ENCODE data around the gene BCAR1. TPM values are rescaled to one million over a fixed set of nuclear protein-coding genes. Genes with fewer than 3 reads are reported as not detected.
A peak's percentile ranks its signal among the peaks of the same experiment; 100 is the strongest.
"Not testable (repeated sequence)": the region's sequence is repeated elsewhere in the genome, so short reads cannot be mapped to it uniquely, and the experiment has no call there.

BCAR1 gene
- total RNA-seq, 4 donors from 2014 or later, result 30.1 to 98.0 (median 38.0) TPM

DNA sequence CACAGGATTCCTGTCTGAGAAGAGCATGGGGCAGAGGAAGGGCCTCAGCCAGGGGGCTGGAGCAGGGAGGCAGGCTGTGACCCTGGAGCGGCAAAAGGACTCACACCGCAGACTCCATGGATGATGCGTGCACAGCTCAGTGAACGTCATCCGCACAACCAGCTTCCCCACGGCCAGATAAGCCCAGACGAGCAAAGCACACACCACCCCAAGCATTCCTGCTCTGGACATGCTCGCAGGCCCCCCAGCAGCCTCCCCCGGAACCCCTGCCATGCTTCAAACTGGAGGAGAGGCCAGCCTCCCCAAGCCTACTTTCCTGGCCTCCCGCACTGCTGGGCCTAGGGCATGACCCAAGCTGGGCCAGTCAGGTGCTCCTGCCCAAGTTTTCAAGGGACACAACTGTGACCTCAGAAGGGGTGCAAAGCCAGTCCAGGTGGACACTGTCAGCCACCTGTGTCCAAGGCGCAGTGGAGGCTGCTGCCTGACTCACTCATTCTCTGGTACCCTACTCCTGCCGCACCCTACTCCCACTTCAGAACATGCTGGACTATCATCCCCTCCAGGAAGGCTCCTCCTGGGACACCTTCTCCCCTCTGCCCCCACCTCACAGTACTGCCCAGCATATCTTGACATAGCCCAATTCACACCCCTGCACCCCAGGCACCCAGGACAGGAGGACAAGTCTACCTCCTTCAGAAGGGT is 4.8 kb downstream of the BCAR1 start:
- ATAC-seq (ENCODE audit: low FRiP score) (no peak), DNase-seq (ENCODE audit: low spot score) (no peak)
- TF ChIP-seq, protein P1, sequence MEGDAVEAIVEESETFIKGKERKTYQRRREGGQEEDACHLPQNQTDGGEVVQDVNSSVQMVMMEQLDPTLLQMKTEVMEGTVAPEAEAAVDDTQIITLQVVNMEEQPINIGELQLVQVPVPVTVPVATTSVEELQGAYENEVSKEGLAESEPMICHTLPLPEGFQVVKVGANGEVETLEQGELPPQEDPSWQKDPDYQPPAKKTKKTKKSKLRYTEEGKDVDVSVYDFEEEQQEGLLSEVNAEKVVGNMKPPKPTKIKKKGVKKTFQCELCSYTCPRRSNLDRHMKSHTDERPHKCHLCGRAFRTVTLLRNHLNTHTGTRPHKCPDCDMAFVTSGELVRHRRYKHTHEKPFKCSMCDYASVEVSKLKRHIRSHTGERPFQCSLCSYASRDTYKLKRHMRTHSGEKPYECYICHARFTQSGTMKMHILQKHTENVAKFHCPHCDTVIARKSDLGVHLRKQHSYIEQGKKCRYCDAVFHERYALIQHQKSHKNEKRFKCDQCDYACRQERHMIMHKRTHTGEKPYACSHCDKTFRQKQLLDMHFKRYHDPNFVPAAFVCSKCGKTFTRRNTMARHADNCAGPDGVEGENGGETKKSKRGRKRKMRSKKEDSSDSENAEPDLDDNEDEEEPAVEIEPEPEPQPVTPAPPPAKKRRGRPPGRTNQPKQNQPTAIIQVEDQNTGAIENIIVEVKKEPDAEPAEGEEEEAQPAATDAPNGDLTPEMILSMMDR (IDR thresholded peaks at IDR 0.05), result no peak

DNA sequence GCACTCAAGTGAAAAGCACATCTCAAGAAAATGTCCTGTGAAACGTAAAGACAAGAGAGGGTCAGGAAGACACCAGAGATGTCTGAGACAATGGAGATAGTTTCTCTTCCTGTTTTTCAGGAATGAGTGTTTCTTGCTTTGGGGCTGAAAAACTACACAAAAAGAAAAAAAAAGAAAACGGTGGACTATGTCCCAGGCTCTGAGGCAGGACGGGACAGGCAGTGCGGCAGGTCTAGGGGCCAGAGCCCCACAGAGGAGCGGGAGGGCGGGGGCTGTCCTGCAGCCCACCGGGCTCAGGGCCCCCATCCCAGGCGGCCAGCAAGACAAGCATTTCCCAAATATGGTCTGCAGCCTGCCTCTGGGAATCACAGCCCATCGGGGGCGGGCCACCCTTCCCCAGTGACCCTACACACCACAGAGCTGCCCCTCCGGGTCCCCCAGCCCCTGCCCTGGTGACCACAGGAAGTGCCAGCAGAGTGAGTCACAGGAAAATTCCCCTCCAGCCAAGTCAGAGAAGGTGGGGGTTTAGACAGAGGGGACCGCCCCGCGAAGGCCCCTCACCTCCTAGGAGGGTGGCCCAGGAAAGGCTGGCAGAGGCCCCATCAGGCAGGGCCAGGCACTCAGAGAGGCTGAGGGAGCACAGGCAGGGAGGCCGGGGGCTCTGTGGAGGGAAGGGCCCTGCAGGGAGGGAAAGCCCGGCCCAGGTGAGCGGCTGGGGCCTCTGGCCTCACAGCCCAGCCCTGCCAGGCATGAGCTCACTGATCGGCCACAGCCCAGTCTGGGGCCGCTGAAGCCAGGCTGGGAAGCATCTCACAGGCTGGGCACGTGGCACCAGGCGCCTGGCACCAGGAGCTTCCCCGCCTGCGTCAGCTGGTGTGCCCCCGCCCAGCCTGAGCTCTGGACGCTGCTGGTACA is 6.3 kb downstream of the BCAR1 start:
- ATAC-seq (ENCODE audit: low FRiP score) (peak; percentile 77), DNase-seq (ENCODE audit: low spot score) (no peak)
- TF ChIP-seq, protein P1 (IDR thresholded peaks at IDR 0.05), result no peak

DNA sequence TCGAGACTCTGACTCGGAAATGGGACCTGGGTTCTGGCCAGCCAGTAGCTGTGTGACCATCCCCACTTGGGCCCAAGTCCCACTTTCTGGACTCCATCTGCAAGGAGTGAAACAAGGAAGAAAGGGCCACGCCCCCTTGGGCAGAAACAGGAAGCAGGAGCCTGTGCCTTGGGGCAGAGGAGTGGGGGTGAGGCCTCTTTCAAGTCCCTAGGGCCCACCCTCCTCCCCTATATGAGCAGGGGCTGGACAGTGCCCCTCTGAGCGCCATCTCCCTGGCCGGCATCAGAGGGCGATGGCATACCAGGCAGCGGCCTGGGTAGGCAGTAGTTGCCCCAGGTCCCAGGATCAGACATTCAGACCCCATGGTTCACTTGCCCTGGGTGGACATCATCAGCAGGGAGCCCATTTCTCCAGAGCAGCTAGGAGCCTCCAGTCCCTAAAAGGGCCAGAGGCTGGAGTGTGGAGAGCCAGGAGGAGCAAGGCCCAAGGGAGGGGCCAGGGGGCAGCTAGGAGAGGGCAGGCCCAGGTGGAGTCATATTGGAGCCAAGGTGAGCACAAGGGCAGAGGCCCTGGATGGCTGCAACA is 7.1 kb downstream of the BCAR1 start:
- TF ChIP-seq, protein P1 (IDR thresholded peaks at IDR 0.05), result no peak
- no peak for DNase-seq (ENCODE audit: low spot score)
- no peak for ATAC-seq (ENCODE audit: low FRiP score)

- ATAC-seq (ENCODE audit: low FRiP score) (no peak), DNase-seq (ENCODE audit: low spot score) (no peak)
- TF ChIP-seq, protein P1 (IDR thresholded peaks at IDR 0.05), result no peak
Observed at GRCh38 chr16:75243667-75244224, 7.7 kb downstream of the BCAR1 start.

DNA sequence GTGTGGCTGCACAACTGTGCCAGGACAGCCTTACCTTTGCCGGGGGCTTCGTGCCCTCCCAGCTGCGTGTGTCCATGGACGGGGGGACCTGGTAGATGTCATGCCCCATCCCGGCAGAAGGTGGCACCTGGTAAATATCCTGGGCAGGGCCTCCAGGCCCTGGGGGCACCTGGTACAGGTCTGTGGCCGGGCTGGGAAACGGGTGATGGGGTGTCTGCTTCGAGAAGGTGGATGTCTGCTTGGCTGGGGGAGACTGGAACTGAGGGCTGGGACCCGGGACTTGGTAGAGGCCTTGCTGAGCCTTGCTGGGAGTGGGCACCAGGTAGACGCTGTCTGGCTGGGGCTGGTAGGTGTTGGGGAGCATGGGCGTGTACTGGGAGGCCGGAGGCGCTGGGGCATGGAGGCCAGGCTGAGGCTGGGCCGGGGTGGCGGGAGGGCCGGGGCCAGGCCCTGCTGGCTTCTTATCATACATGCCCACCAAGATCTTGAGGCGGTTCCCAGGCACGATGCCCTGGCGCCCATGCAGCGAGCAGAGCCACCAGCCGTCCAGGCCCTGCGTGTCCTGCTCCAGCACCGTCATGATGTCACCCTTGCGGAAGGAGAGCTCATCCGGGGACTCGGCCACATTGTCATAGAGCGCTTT is 8.9 kb downstream of the BCAR1 start:
- DNase-seq (ENCODE audit: low spot score); ATAC-seq (ENCODE audit: low FRiP score): not testable (repeated sequence)

- ATAC-seq (ENCODE audit: low FRiP score), result no peak
- TF ChIP-seq, protein P1 (IDR thresholded peaks at IDR 0.05), result no peak
- no peak for DNase-seq (ENCODE audit: low spot score)
Observed at GRCh38 chr16:75241955-75242354, 9.5 kb downstream of the BCAR1 start.

DNA sequence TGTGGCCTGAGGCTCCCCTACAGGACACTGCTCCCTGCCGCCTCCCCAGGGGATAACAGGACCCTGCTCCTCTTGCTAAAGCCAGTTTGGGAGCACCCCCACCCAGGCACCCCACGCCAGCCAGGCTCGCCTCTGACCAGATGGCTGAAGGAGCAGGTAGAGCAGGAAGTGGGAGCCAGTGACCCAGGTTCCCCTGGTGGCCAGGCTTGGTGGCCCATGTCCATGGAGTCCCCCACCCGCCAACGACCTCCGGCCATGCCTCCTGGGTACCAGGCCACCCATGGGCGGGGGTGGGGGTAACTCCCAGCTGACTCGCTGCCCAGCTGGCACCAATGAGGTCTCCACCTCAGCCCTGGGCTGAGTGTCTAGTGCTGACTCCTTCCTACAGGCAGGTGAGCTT is 10.0 kb downstream of the BCAR1 start:
- no peak for DNase-seq (ENCODE audit: low spot score)
- TF ChIP-seq, protein P1 (IDR thresholded peaks at IDR 0.05), result no peak
- no peak for ATAC-seq (ENCODE audit: low FRiP score)

DNA sequence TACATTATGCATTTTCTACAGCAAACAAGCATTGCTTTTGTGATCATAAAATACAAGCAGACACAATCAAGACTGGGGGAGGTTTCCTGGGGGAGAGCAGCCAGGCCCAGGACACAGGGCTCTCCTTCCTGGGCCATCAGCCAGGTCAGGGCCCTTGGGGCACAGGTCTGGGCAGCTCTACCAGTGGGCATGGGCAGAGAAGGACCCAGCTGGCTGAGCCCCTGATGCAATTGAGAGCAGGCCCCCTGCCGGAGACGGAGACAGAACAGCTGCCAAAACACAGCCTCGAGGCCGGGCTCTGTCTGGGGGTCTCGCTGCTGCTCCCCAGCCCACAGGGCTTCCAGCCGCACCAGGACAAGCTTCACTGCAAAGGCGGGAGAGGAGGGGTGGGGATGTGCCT is 10.8 kb downstream of the BCAR1 start:
- DNase-seq (ENCODE audit: low spot score); ATAC-seq (ENCODE audit: low FRiP score): not testable (repeated sequence)

All from omental fat pad (tissue), 4 donors.